ENCODE results near the gene ADSL. TPM values are rescaled to one million over a fixed set of nuclear protein-coding genes. Genes with fewer than 3 reads are reported as not detected.

Gene ADSL
- total and polyA plus RNA-seq, 2 experiments from 2014 or later = 72.5 to 123 TPM

- Histone ChIP-seq H3K9me2 (ENCODE audit: insufficient read depth) (no peaks in the 10 kb centered on the region), H3K79me2 (ENCODE audit: insufficient read depth) (no peaks in the 10 kb centered on the region), H2AFZ (no peak overlapping the region), H3K9me3 (ENCODE audit: low read depth) (no peaks in the 10 kb centered on the region), H3K4me2 (ENCODE audit: unreplicated experiment) (no peak overlapping the region), H3K27ac (no peak overlapping the region), H3K36me3 (ENCODE audit: low read depth) (peaks cover 5% of the 10 kb centered on the region; the same call in 1 of the 2 replicates), H3K27me3 (replicated peaks; ENCODE audit: insufficient read depth) (no peaks in the 10 kb centered on the region), H3K4me1 (ENCODE audit: insufficient read depth) (no peaks in the 10 kb centered on the region), H3K9ac (no peak overlapping the region), H3K4me3 (no peak overlapping the region), H3F3A (ENCODE audit: insufficient read depth) (no peaks in the 10 kb centered on the region; the same call in 1 of the 2 replicates), H4K20me1 (ENCODE audit: insufficient read depth) (no peaks in the 10 kb centered on the region)
- WGBS, 2 experiments (ENCODE audit: low coverage in 1 of 2, low lambda C conversion rate in 2 of 2, missing lambda C conversion rate in 2 of 2) = 88 to 93% methylated on average over 14 to 17 of the region's 18 CpGs
- no peak for DNase-seq
- no peak for TF ChIP-seq EZH2phosphoT487 (IDR thresholded peaks at IDR 0.05; ENCODE audit: insufficient read depth, low read depth)
- TF ChIP-seq EZH2 (IDR thresholded peaks at IDR 0.05; ENCODE audit: insufficient read depth, poor library complexity, severe bottlenecking) = no peak
- in situ Hi-C loops (cut with MboI) = no loop called here
Measured at GRCh38 chr22:40420341-40421081, 74.2 kb downstream of the ADSL start.

- H3F3A ChIP-seq (ENCODE audit: insufficient read depth) = no peaks in the 10 kb centered on the region
- no peaks in the 10 kb centered on the region for H3K9me3 ChIP-seq (ENCODE audit: low read depth)
- H3K27ac ChIP-seq = no peak overlapping the region
- no peaks in the 10 kb centered on the region for H3K79me2 ChIP-seq (ENCODE audit: insufficient read depth)
- H3K27me3 ChIP-seq (replicated peaks; ENCODE audit: insufficient read depth) = no peaks in the 10 kb centered on the region
- H3K36me3 ChIP-seq (ENCODE audit: low read depth) = peaks cover 5% of the 10 kb centered on the region; the same call in 1 of the 2 replicates
- no peaks in the 10 kb centered on the region for H3K4me1 ChIP-seq (ENCODE audit: insufficient read depth)
- WGBS, 2 experiments (ENCODE audit: low coverage in 1 of 2, low lambda C conversion rate in 2 of 2, missing lambda C conversion rate in 2 of 2) = 77 to 79% methylated on average over 4 of the region's 4 CpGs
- TF ChIP-seq EZH2 (IDR thresholded peaks at IDR 0.05; ENCODE audit: insufficient read depth, poor library complexity, severe bottlenecking) (no peak), EZH2phosphoT487 (IDR thresholded peaks at IDR 0.05; ENCODE audit: insufficient read depth, low read depth) (no peak)
- H3K4me3 ChIP-seq = no peak overlapping the region
- no peaks in the 10 kb centered on the region for H3K9me2 ChIP-seq (ENCODE audit: insufficient read depth)
- no peak for DNase-seq
- no peak overlapping the region for H2AFZ ChIP-seq
- H4K20me1 ChIP-seq (ENCODE audit: insufficient read depth) = no peaks in the 10 kb centered on the region
- no peak overlapping the region for H3K4me2 ChIP-seq (ENCODE audit: unreplicated experiment)
- no peak overlapping the region for H3K9ac ChIP-seq
- in situ Hi-C loops (cut with MboI) = no loop called here
Measured at GRCh38 chr22:40421082-40421350, 74.7 kb downstream of the ADSL start.

- no peak overlapping the region for H3K4me3 ChIP-seq
- H3K9me2 ChIP-seq (ENCODE audit: insufficient read depth) = no peaks in the 10 kb centered on the region
- no peaks in the 10 kb centered on the region for H3F3A ChIP-seq (ENCODE audit: insufficient read depth)
- H3K4me1 ChIP-seq (ENCODE audit: insufficient read depth) = no peaks in the 10 kb centered on the region
- H3K9ac ChIP-seq = no peak overlapping the region
- no peaks in the 10 kb centered on the region for H3K9me3 ChIP-seq (ENCODE audit: low read depth)
- peaks cover 5% of the 10 kb centered on the region; the same call in 1 of the 2 replicates for H3K36me3 ChIP-seq (ENCODE audit: low read depth)
- no peak for DNase-seq
- no peak overlapping the region for H2AFZ ChIP-seq
- no peaks in the 10 kb centered on the region for H3K79me2 ChIP-seq (ENCODE audit: insufficient read depth)
- no peaks in the 10 kb centered on the region for H3K27me3 ChIP-seq (replicated peaks; ENCODE audit: insufficient read depth)
- TF ChIP-seq EZH2phosphoT487 (IDR thresholded peaks at IDR 0.05; ENCODE audit: insufficient read depth, low read depth) = no peak
- TF ChIP-seq EZH2 (IDR thresholded peaks at IDR 0.05; ENCODE audit: insufficient read depth, poor library complexity, severe bottlenecking) = no peak
- no peaks in the 10 kb centered on the region for H4K20me1 ChIP-seq (ENCODE audit: insufficient read depth)
- WGBS, 2 experiments (ENCODE audit: low coverage in 1 of 2, low lambda C conversion rate in 2 of 2, missing lambda C conversion rate in 2 of 2) = 97 to 100% methylated on average over 1 of the region's 1 CpG
- no peak overlapping the region for H3K4me2 ChIP-seq (ENCODE audit: unreplicated experiment)
- in situ Hi-C loops (cut with MboI) = no loop called here
- H3K27ac ChIP-seq = no peak overlapping the region
Measured at GRCh38 chr22:40421941-40422340, 75.6 kb downstream of the ADSL start.

GRCh38 chr22:40422558-40423309 is 76.4 kb downstream of the ADSL start:
- WGBS, 2 experiments (ENCODE audit: low coverage in 1 of 2, low lambda C conversion rate in 2 of 2, missing lambda C conversion rate in 2 of 2) = 96 to 98% methylated on average over 9 of the region's 9 CpGs
- H3K27me3 ChIP-seq (replicated peaks; ENCODE audit: insufficient read depth) = no peaks in the 10 kb centered on the region
- no peaks in the 10 kb centered on the region for H3K9me2 ChIP-seq (ENCODE audit: insufficient read depth)
- in situ Hi-C loops (cut with MboI) = no loop called here
- TF ChIP-seq EZH2phosphoT487 (IDR thresholded peaks at IDR 0.05; ENCODE audit: insufficient read depth, low read depth) (no peak), EZH2 (IDR thresholded peaks at IDR 0.05; ENCODE audit: insufficient read depth, poor library complexity, severe bottlenecking) (no peak)
- no peaks in the 10 kb centered on the region for H3K79me2 ChIP-seq (ENCODE audit: insufficient read depth)
- no peak overlapping the region for H3K4me3 ChIP-seq
- no peak overlapping the region for H3K9ac ChIP-seq
- H3K4me2 ChIP-seq (ENCODE audit: unreplicated experiment) = no peak overlapping the region
- H3K9me3 ChIP-seq (ENCODE audit: low read depth) = no peaks in the 10 kb centered on the region
- H3K4me1 ChIP-seq (ENCODE audit: insufficient read depth) = no peaks in the 10 kb centered on the region
- H2AFZ ChIP-seq = no peak overlapping the region
- no peaks in the 10 kb centered on the region for H3F3A ChIP-seq (ENCODE audit: insufficient read depth)
- H3K27ac ChIP-seq = no peak overlapping the region
- no peaks in the 10 kb centered on the region for H4K20me1 ChIP-seq (ENCODE audit: insufficient read depth)
- DNase-seq = no peak
- peaks cover 5% of the 10 kb centered on the region; the same call in 1 of the 2 replicates for H3K36me3 ChIP-seq (ENCODE audit: low read depth)

Measured in GM23248 (cell line).